HepG2 (cell line): ENCODE results near the gene PLK3. TPM values are rescaled to one million over a fixed set of nuclear protein-coding genes. Genes with fewer than 3 reads are reported as not detected.

Experiments
- ATAC-seq: fragments of 200-7000 bp; cut with Tn5 transposase; 3 replicates; pipeline ENCODE4 v1.9.1; 2020; ENCODE audit warnings: mild to moderate bottlenecking, moderate library complexity
- BruUV-seq: library from RNA; stranded (reverse); fragments of 400-500 nt; replicated peaks from 2 replicates; lab custom pipeline; 2021; lab: Mats Ljungman, UMichigan
- CTCF ChIA-PET: fragments of 300-600 bp; formaldehyde crosslinking; extraction: SDS; loops from one replicate; lab custom pipeline; 2021; ENCODE audit warnings: low total read pairs, inconsistent platforms, low intra/inter-chr PET ratio; lab: Yijun Ruan, JAX
- POLR2A ChIA-PET: fragments of 350-600 bp; sonication (Branson Sonifier 250); formaldehyde crosslinking; loops from one replicate; lab custom pipeline; 2020; ENCODE audit warnings: antibody characterized with exemption, inconsistent platforms; lab: Yijun Ruan, JAX
- DNase-seq: peaks from one replicate; pipeline ENCODE4 v3.0.0-alpha.2; 2015; ENCODE audit warnings: low spot score
- FAIRE-seq: peaks from 3 replicates; lab custom pipeline; 2011; peaks lifted over from hg19 to GRCh38; lab: Jason Lieb, UNC
- H2AFZ ChIP-seq: one replicate; pipeline ENCODE4 v1.6.1; 2011; ENCODE audit warnings: low read length, inconsistent platforms
- H3K27ac ChIP-seq: fragments of 300-600 bp; 3 replicates; pipeline ENCODE4 v1.8.0; 2011; ENCODE audit warnings: mixed run types, mild to moderate bottlenecking, mixed read lengths, low read length, inconsistent platforms; ENCODE audit not compliant: insufficient read depth; ENCODE audit errors: extremely low read length
- H3K27me3 ChIP-seq, 2 experiments: fragments of 200-600 bp in 1 of 2; 2 replicates in 1 of 2; 3 replicates in 1 of 2; pipeline versions ENCODE4 v1.6.0 to v1.8.0; 2011; ENCODE audit warnings: low read length in 2 of 2, mild to moderate bottlenecking in 2 of 2, moderate library complexity in 2 of 2, inconsistent platforms in 1 of 2; ENCODE audit not compliant: insufficient read depth in 2 of 2, control insufficient read depth in 1 of 2
- H3K36me3 ChIP-seq, 2 experiments: fragments of 200-600 bp in 1 of 2; replicated peaks in 1 of 2; 2 replicates in 1 of 2; 3 replicates in 1 of 2; pipeline versions ENCODE4 v1.5.1 to v1.8.0; 2011; ENCODE audit warnings: low read length in 2 of 2, inconsistent platforms in 1 of 2; ENCODE audit not compliant: insufficient read depth in 2 of 2, control insufficient read depth in 1 of 2
- H3K4me1 ChIP-seq: 2 replicates; pipeline ENCODE4 v1.5.1; 2012; ENCODE audit warnings: low read length, inconsistent platforms; ENCODE audit not compliant: insufficient read depth
- H3K4me2 ChIP-seq: 2 replicates; pipeline ENCODE4 v1.6.0; 2011; ENCODE audit warnings: low read depth, low read length, inconsistent platforms
- H3K4me3 ChIP-seq, 3 experiments: fragments of 200-600 bp in 1 of 3; sonication (generic), shearing (Covaris generic) in 1 of 3; replicated peaks in 1 of 3; 2 replicates each; pipeline ENCODE4 v1.5.1; 2011 to 2016; ENCODE audit warnings: low read length in 3 of 3, inconsistent platforms in 2 of 3, low read depth in 2 of 3, mild to moderate bottlenecking in 2 of 3, control low read depth in 1 of 3, mixed read lengths in 1 of 3; ENCODE audit not compliant: insufficient read depth in 1 of 3
- H3K79me2 ChIP-seq: one replicate; pipeline ENCODE4 v1.6.1; 2011; ENCODE audit warnings: low read length, inconsistent platforms; ENCODE audit not compliant: insufficient read depth
- H3K9ac ChIP-seq: 2 replicates; pipeline ENCODE4 v1.6.0; 2011; ENCODE audit warnings: mild to moderate bottlenecking, low read depth, low read length, inconsistent platforms; ENCODE audit not compliant: insufficient read depth
- H3K9me3 ChIP-seq: 2 replicates; pipeline ENCODE4 v1.5.1; 2012; ENCODE audit warnings: mild to moderate bottlenecking, low read length
- H4K20me1 ChIP-seq: 2 replicates; pipeline ENCODE4 v1.6.0; 2011; ENCODE audit warnings: inconsistent platforms, mild to moderate bottlenecking, low read length, moderate library complexity; ENCODE audit not compliant: insufficient read depth
- ADNP ChIP-seq: sonication (generic); formaldehyde crosslinking; IDR thresholded peaks from 2 replicates; pipeline ENCODE4 v1.4.0; 2020; ENCODE audit warnings: missing genetic modification reagents
- GPBP1L1 ChIP-seq: sonication (generic); formaldehyde crosslinking; IDR thresholded peaks from 2 replicates; pipeline ENCODE4 v1.5.0; 2020; ENCODE audit warnings: mild to moderate bottlenecking, missing genetic modification reagents
- HMGXB4 ChIP-seq, 2 experiments: sonication (generic) in 1 of 2; formaldehyde crosslinking in 1 of 2; IDR thresholded peaks; 2 replicates each; pipeline versions ENCODE4 v1.4.0 to v1.6.1; 2018 to 2020; ENCODE audit warnings: missing genetic modification reagents in 2 of 2, borderline replicate concordance in 1 of 2, low read depth in 1 of 2, mild to moderate bottlenecking in 1 of 2, missing biosample characterization in 1 of 2
- MYNN ChIP-seq: sonication (generic); formaldehyde crosslinking; IDR thresholded peaks from 2 replicates; pipeline ENCODE4 v1.4.0; 2020; ENCODE audit warnings: mild to moderate bottlenecking, low read depth, missing genetic modification reagents
- SAFB2 ChIP-seq: sonication (generic); formaldehyde crosslinking; IDR thresholded peaks from 2 replicates; pipeline ENCODE4 v1.5.1; 2020; ENCODE audit warnings: missing genetic modification reagents, low read depth, mild to moderate bottlenecking, borderline replicate concordance
- ZMAT3 ChIP-seq: sonication (generic); formaldehyde crosslinking; conservative IDR thresholded peaks from 2 replicates; pipeline ENCODE4 v1.7.0; 2021; ENCODE audit warnings: missing genetic modification reagents
- ZNF12 ChIP-seq: sonication (generic); formaldehyde crosslinking; IDR thresholded peaks from 2 replicates; pipeline ENCODE4 v1.5.0; 2020; ENCODE audit warnings: missing genetic modification reagents
- ZNF543 ChIP-seq: sonication (generic); formaldehyde crosslinking; IDR thresholded peaks from 2 replicates; pipeline ENCODE4 v1.4.0; 2020; ENCODE audit warnings: mild to moderate bottlenecking, missing genetic modification reagents
- WGBS: methylation state at CpG from one replicate; pipeline ENCODE4 v1.1.6; 2017; ENCODE audit warnings: low lambda C conversion rate; 5-methylcytosine and 5-hydroxymethylcytosine counted together
- in situ Hi-C: cut with HindIII; loops from 2 replicates; pipeline ENCODE4 v1.10.0; 2017; ENCODE audit warnings: low pct_unique_long_range_greater_than_20kb; ENCODE audit not compliant: extremely low pct_ligation_motif_present
- intact Hi-C: fragments of 100-400 bp; cut with micrococcal nuclease; formaldehyde crosslinking; loops from one replicate; pipeline ENCODE4 v1.10.0; 2022; ENCODE audit not compliant: unreplicated experiment
- polyA plus RNA-seq, 8 experiments: library from polyadenylated mRNA; depleted of rRNA in 3 of 8; stranded (reverse) in 7 of 8; unstranded in 1 of 8; fragments of >200 nt; fragmentation: Illumina TruSeq in 4 of 8; extraction: Trizol in 4 of 8; gene quantifications; 2 replicates each; pipeline versions ENCODE4 v1.2.1 to v1.2.3, GENCODE V29; 2011 to 2016; ENCODE audit warnings: low read depth in 4 of 8, missing spikeins in 1 of 8, mixed read lengths in 1 of 8; ENCODE audit not compliant: insufficient read depth in 1 of 8
- total RNA-seq, 5 experiments: library from RNA; depleted of rRNA; stranded (reverse); fragments of >200 nt; fragmentation: Illumina TruSeq; extraction: Trizol; gene quantifications; 2 replicates each; pipeline ENCODE4 v1.2.3, GENCODE V29; 2016; ENCODE audit warnings: low read depth in 1 of 5
- TF ChIP-seq, protein P1 (sequence below), 2 experiments: sonication (generic) in 1 of 2; formaldehyde crosslinking in 1 of 2; IDR thresholded peaks; 2 replicates each; pipeline versions ENCODE4 v1.6.1 to v1.9.0; 2014 to 2022; ENCODE audit warnings: antibody characterized with exemption in 1 of 2, borderline replicate concordance in 1 of 2, inconsistent platforms in 1 of 2, low read depth in 1 of 2, missing genetic modification reagents in 1 of 2

The PLK3 gene
- total and polyA plus RNA-seq, 2 of the 13 experiments (the other 11 are each of a cell fraction or from before 2014, with no cell fraction given), result 9.8 to 16.9 TPM

DNA sequence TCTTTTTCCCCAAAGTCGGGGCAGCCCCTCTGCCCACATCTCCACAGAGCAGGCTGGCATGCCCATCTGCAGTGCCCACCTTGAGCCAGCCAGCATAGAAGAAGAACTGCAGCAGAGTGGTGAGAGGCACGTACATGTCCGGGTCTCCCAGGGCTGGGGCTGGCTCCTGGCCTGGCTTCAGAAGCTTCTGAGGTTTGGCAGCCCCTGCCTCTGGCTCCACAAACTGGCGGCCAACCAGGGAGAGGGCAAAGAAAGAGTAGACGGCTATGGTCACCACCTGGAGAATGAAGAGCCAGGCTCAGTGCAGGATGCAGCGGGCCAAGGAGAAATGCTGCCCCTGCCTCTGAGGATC is 15.2 kb upstream of the PLK3 start (continued):
- TF ChIP-seq HMGXB4 (CRISPR knock-in tag; IDR thresholded peaks at IDR 0.05; ENCODE audit: borderline replicate concordance in 1 of 2, low read depth in 1 of 2), result no peak

DNA sequence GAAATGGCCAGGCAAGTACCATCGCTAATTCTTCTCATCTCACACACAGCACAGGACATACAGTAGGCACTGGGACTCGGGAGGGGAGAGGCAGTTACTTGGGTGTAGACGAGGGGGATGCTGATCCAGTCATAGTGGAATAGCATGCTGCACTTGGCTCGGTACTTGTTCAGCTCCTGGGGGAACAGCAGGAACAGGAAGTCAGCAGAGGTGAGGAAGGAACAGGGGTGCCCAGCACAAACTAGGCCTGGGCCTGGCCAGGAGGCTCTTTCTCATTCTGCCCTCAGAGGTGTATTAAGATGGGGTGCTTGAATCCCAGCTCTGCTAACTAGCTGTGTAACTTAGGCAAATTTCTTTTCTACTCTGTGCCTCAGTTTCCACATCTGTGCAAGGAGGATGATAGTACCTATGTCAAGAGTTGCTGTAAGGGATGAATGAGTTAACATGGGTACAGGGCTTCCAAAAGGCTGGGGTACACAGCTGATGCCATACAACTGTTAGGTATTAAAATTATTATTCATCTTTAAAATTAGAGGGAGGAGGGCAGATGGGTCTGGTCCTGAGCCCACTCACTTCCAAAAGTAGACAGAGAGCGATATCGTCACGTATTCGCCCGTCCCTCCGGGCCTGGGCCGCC is 14.6 kb upstream of the PLK3 start:
- Histone ChIP-seq H3K36me3 (no peaks in the 10 kb centered on the region), H3K27ac (no peak overlapping the region), H3K4me3 (peak overlapping the region in 1 of 3 experiments; percentile 79; a peak in 2 of 6 replicates), H3K4me1 (peaks cover 55% of the 10 kb centered on the region), H3K9ac (peak overlapping the region; percentile 83; the same call in 1 of the 2 replicates), H3K79me2 (no peaks in the 10 kb centered on the region), H3K4me2 (peak overlapping the region; percentile 76), H3K27me3 (peaks cover 3 to 13% of the 10 kb centered on the region in 2 experiments; a peak in 2 of 5 replicates), H3K9me3 (no peaks in the 10 kb centered on the region), H2AFZ (no peak overlapping the region), H4K20me1 (no peaks in the 10 kb centered on the region)
- DNase-seq (no peak), ATAC-seq (no peak), FAIRE-seq (no peak)
- ChIA-PET POLR2A (interaction anchor here (1.0 to 3.6 kb wide), 3 partner anchors 15 to 55 kb away, joined by 3 to 34 read pairs (median 20); partner anchors contain the start of genes BTBD19, DYNLT4 and PLK3), CTCF (no interaction called here)
- BruUV-seq, result no TSS peak
- intact Hi-C loops (no loop called here), in situ Hi-C loops (no loop called here)
- 28% methylated on average over 11 of the region's 11 CpGs for WGBS
- TF ChIP-seq SAFB2 (CRISPR knock-in tag) (0 out of 2 replicates have a peak, but pooled peaks have one; percentile 28), ZMAT3 (CRISPR knock-in tag) (0 out of 2 replicates have a peak, but pooled peaks have one; percentile 27), ZNF12 (CRISPR knock-in tag) (no peak), ADNP (CRISPR knock-in tag) (no peak), ZNF543 (CRISPR knock-in tag) (0 out of 2 replicates have a peak, but pooled peaks have one; percentile 50), MYNN (CRISPR knock-in tag) (no peak), GPBP1L1 (CRISPR knock-in tag) (no peak)
- TF ChIP-seq, protein P1, sequence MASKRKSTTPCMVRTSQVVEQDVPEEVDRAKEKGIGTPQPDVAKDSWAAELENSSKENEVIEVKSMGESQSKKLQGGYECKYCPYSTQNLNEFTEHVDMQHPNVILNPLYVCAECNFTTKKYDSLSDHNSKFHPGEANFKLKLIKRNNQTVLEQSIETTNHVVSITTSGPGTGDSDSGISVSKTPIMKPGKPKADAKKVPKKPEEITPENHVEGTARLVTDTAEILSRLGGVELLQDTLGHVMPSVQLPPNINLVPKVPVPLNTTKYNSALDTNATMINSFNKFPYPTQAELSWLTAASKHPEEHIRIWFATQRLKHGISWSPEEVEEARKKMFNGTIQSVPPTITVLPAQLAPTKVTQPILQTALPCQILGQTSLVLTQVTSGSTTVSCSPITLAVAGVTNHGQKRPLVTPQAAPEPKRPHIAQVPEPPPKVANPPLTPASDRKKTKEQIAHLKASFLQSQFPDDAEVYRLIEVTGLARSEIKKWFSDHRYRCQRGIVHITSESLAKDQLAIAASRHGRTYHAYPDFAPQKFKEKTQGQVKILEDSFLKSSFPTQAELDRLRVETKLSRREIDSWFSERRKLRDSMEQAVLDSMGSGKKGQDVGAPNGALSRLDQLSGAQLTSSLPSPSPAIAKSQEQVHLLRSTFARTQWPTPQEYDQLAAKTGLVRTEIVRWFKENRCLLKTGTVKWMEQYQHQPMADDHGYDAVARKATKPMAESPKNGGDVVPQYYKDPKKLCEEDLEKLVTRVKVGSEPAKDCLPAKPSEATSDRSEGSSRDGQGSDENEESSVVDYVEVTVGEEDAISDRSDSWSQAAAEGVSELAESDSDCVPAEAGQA (IDR thresholded peaks at IDR 0.05; ENCODE audit: low read depth), result no peak
- TF ChIP-seq, protein P1 (CRISPR knock-in tag; IDR thresholded peaks at IDR 0.05; ENCODE audit: borderline replicate concordance), result no peak
